ENCODE measurements around the gene ATN1. TPM values are rescaled to one million over a fixed set of nuclear protein-coding genes. Genes with fewer than 3 reads are reported as not detected.
A peak's percentile ranks its signal among the peaks of the same experiment; 100 is the strongest.

The ATN1 gene
- total RNA-seq, 4 donors from 2014 or later, result 46.2 to 93.5 (median 59.4) TPM

DNA sequence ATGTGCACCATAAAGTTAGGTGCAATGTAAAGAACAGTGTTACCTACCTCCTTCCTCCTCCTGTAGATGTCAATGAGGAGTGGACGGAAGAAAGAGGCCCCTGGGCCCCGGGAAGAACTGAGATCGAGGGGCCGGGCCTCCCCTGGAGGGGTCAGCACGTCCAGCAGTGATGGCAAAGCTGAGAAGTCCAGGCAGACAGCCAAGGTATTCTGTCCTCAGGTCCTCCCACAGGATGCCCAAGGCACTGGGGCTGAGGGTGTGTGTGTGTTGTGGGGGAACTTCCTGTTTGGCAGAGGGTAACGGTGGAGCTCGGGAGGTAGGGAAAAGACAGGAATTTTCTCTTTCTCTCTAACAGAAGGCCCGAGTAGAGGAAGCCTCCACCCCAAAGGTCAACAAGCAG lies 6.4 kb downstream of the ATN1 start:
- TF ChIP-seq, protein P1, sequence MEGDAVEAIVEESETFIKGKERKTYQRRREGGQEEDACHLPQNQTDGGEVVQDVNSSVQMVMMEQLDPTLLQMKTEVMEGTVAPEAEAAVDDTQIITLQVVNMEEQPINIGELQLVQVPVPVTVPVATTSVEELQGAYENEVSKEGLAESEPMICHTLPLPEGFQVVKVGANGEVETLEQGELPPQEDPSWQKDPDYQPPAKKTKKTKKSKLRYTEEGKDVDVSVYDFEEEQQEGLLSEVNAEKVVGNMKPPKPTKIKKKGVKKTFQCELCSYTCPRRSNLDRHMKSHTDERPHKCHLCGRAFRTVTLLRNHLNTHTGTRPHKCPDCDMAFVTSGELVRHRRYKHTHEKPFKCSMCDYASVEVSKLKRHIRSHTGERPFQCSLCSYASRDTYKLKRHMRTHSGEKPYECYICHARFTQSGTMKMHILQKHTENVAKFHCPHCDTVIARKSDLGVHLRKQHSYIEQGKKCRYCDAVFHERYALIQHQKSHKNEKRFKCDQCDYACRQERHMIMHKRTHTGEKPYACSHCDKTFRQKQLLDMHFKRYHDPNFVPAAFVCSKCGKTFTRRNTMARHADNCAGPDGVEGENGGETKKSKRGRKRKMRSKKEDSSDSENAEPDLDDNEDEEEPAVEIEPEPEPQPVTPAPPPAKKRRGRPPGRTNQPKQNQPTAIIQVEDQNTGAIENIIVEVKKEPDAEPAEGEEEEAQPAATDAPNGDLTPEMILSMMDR (IDR thresholded peaks at IDR 0.05), result no peak
- DNase-seq (ENCODE audit: low spot score) (no peak), ATAC-seq (ENCODE audit: low FRiP score) (no peak)

DNA sequence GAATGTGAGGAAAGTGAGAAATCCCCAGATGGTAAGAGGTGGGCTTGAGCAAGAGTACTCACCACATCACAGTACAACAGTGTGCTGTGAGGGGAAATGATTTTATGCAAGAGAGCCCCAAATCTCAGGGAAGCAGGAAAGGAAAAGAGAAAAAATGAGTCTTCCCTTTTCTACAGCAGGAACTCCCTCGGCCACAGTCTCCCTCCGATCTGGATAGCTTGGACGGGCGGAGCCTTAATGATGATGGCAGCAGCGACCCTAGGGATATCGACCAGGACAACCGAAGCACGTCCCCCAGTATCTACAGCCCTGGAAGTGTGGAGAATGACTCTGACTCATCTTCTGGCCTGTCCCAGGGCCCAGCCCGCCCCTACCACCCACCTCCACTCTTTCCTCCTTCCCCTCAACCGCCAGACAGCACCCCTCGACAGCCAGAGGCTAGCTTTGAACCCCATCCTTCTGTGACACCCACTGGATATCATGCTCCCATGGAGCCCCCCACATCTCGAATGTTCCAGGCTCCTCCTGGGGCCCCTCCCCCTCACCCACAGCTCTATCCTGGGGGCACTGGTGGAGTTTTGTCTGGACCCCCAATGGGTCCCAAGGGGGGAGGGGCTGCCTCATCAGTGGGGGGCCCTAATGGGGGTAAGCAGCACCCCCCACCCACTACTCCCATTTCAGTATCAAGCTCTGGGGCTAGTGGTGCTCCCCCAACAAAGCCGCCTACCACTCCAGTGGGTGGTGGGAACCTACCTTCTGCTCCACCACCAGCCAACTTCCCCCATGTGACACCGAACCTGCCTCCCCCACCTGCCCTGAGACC lies 7.8 kb downstream of the ATN1 start:
- TF ChIP-seq, protein P1 (IDR thresholded peaks at IDR 0.05), result no peak
- no peak for DNase-seq (ENCODE audit: low spot score)
- no peak for ATAC-seq (ENCODE audit: low FRiP score)

DNA sequence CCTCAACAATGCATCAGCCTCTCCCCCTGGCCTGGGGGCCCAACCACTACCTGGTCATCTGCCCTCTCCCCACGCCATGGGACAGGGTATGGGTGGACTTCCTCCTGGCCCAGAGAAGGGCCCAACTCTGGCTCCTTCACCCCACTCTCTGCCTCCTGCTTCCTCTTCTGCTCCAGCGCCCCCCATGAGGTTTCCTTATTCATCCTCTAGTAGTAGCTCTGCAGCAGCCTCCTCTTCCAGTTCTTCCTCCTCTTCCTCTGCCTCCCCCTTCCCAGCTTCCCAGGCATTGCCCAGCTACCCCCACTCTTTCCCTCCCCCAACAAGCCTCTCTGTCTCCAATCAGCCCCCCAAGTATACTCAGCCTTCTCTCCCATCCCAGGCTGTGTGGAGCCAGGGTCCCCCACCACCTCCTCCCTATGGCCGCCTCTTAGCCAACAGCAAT lies 8.5 kb downstream of the ATN1 start:
- no peak for DNase-seq (ENCODE audit: low spot score)
- no peak for ATAC-seq (ENCODE audit: low FRiP score)
- TF ChIP-seq, protein P1 (IDR thresholded peaks at IDR 0.05), result no peak

DNA sequence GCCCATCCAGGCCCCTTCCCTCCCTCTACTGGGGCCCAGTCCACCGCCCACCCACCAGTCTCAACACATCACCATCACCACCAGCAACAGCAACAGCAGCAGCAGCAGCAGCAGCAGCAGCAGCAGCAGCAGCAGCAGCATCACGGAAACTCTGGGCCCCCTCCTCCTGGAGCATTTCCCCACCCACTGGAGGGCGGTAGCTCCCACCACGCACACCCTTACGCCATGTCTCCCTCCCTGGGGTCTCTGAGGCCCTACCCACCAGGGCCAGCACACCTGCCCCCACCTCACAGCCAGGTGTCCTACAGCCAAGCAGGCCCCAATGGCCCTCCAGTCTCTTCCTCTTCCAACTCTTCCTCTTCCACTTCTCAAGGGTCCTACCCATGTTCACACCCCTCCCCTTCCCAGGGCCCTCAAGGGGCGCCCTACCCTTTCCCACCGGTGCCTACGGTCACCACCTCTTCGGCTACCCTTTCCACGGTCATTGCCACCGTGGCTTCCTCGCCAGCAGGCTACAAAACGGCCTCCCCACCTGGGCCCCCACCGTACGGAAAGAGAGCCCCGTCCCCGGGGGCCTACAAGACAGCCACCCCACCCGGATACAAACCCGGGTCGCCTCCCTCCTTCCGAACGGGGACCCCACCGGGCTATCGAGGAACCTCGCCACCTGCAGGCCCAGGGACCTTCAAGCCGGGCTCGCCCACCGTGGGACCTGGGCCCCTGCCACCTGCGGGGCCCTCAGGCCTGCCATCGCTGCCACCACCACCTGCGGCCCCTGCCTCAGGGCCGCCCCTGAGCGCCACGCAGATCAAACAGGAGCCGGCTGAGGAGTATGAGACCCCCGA lies 9.1 kb downstream of the ATN1 start:
- ATAC-seq (ENCODE audit: low FRiP score) (no peak), DNase-seq (ENCODE audit: low spot score) (no peak)
- TF ChIP-seq, protein P1 (IDR thresholded peaks at IDR 0.05), result no peak

DNA sequence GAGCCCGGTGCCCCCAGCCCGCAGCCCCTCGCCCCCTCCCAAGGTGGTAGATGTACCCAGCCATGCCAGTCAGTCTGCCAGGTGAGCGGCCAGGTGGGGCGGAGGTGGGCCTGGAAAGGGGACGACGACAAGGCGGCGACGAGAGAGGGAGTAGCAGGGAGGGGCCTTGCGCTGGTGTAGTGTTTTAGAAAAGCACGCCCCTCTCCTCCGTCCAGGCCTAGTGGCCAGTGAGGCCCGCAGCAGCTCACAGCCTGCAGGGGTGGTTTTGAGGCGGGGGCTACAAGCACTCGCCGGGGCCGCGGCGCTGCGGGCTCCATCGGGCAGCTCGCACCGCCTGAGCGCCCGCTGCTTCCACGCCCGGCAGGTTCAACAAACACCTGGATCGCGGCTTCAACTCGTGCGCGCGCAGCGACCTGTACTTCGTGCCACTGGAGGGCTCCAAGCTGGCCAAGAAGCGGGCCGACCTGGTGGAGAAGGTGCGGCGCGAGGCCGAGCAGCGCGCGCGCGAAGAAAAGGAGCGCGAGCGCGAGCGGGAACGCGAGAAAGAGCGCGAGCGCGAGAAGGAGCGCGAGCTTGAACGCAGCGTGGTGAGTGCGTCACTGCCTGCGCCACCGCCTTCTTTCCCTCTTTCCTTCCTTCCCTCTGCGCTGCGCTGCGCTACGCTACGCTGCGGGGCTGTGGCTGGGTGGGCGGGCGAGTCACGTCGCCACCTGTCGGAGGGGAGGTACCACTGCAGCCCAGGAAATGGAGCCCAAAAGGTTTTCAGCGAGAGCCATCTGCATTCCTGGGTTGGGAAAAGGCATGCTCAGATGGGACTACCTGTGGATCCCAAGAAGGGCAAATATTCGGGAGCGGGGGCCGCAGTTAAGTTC lies 10.0 kb downstream of the ATN1 start:
- peak; percentile 90 for ATAC-seq (ENCODE audit: low FRiP score)
- TF ChIP-seq, protein P1 (IDR thresholded peaks at IDR 0.05), result peak in 1 of 3 donors; percentile 76
- DNase-seq (ENCODE audit: low spot score), result no peak

DNA sequence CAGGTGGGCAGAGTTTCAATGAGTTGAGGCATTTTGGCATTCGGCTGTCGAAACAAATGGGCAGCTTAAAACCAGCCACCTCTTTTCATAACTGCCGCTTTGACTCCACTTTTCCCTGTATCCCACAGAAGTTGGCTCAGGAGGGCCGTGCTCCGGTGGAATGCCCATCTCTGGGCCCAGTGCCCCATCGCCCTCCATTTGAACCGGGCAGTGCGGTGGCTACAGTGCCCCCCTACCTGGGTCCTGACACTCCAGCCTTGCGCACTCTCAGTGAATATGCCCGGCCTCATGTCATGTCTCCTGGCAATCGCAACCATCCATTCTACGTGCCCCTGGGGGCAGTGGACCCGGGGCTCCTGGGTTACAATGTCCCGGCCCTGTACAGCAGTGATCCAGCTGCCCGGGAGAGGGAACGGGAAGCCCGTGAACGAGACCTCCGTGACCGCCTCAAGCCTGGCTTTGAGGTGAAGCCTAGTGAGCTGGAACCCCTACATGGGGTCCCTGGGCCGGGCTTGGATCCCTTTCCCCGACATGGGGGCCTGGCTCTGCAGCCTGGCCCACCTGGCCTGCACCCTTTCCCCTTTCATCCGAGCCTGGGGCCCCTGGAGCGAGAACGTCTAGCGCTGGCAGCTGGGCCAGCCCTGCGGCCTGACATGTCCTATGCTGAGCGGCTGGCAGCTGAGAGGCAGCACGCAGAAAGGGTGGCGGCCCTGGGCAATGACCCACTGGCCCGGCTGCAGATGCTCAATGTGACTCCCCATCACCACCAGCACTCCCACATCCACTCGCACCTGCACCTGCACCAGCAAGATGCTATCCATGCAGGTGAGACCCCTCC lies 10.8 kb downstream of the ATN1 start:
- DNase-seq (ENCODE audit: low spot score), result no peak
- no peak for ATAC-seq (ENCODE audit: low FRiP score)
- TF ChIP-seq, protein P1 (IDR thresholded peaks at IDR 0.05), result no peak

Data from omental fat pad (tissue), 4 donors.